GM13976 (cell line): ENCODE measurements around the gene FHIP1A.

Experiments used
- DNase-seq: peaks from one replicate; pipeline ENCODE4 v3.0.0; 2012; ENCODE audit warnings: low spot score
- CTCF ChIP-seq: IDR thresholded peaks from 2 replicates; pipeline ENCODE4 v1.5.1; 2012; ENCODE audit warnings: borderline replicate concordance, mild to moderate bottlenecking; ENCODE audit not compliant: insufficient read depth; ENCODE audit errors: extremely low read depth, missing control alignments, control extremely low read depth
- in situ Hi-C: fragments of 300-500 bp; cut with MboI; formaldehyde crosslinking; loops from one replicate; pipeline ENCODE4 v1.12.0; 2022; ENCODE audit warnings: low sequenced_read_pairs, mixed read lengths, inconsistent platforms; ENCODE audit not compliant: unreplicated experiment

The FHIP1A gene

GRCh38 chr4:151427266-151427665 is 18.3 kb downstream of the FHIP1A start:
- no peak for DNase-seq
- in situ Hi-C loops, result no loop called here

GRCh38 chr4:151428346-151428745 is 19.4 kb downstream of the FHIP1A start:
- TF ChIP-seq CTCF, result no peak
- DNase-seq, result no peak
- in situ Hi-C loops, result no loop called here

More at GRCh38 chr4:151427266-151427665, 18.3 kb downstream of the FHIP1A start:
- no peak for TF ChIP-seq CTCF

GRCh38 chr4:151429957-151430570 is 21.1 kb downstream of the FHIP1A start:
- TF ChIP-seq CTCF, result no peak
- DNase-seq, result peak; percentile 25
- in situ Hi-C loops, result no loop called here

GRCh38 chr4:151430740-151431457 is 21.9 kb downstream of the FHIP1A start:
- TF ChIP-seq CTCF, result no peak
- DNase-seq, result no peak
- in situ Hi-C loops, result no loop called here

- TF ChIP-seq CTCF, result no peak
- no peak for DNase-seq
- in situ Hi-C loops, result no loop called here
Observed at GRCh38 chr4:151431728-151432127, 22.8 kb downstream of the FHIP1A start.

GRCh38 chr4:151432654-151433053 is 23.7 kb downstream of the FHIP1A start:
- no peak for TF ChIP-seq CTCF
- DNase-seq, result no peak
- in situ Hi-C loops, result no loop called here
